HepG2 (cell line): ENCODE data around the gene PPP4C. TPM values are rescaled to one million over a fixed set of nuclear protein-coding genes. Genes with fewer than 3 reads are reported as not detected.

Experiments
- BCL3 ChIP-seq: sonication (generic); formaldehyde crosslinking; IDR thresholded peaks from 2 replicates; pipeline ENCODE4 v1.5.1; 2020; ENCODE audit warnings: mild to moderate bottlenecking, missing genetic modification reagents, moderate library complexity
- CREB1 ChIP-seq, 2 experiments: fragments of 450-650 bp in 1 of 2; IDR thresholded peaks; 2 replicates each; pipeline ENCODE4 v1.6.1; 2016 to 2017; ENCODE audit warnings: control low read depth in 1 of 2, mild to moderate bottlenecking in 1 of 2, missing compliant biosample characterization in 1 of 2, missing genetic modification characterization in 1 of 2
- CSRNP1 ChIP-seq: sonication (generic); formaldehyde crosslinking; IDR thresholded peaks from 2 replicates; pipeline ENCODE4 v1.8.1; 2023; ENCODE audit warnings: mild to moderate bottlenecking, missing genetic modification reagents
- EEA1 ChIP-seq: sonication (generic); formaldehyde crosslinking; IDR thresholded peaks from 2 replicates; pipeline ENCODE4 v1.5.1; 2020; ENCODE audit warnings: mild to moderate bottlenecking, missing genetic modification reagents, borderline replicate concordance
- ELF3 ChIP-seq: IDR thresholded peaks from 2 replicates; pipeline ENCODE4 v1.6.1; 2016; ENCODE audit warnings: missing genetic modification reagents, missing compliant biosample characterization
- HOXA5 ChIP-seq: sonication (generic); formaldehyde crosslinking; IDR thresholded peaks from 2 replicates; pipeline ENCODE4 v1.4.0; 2020; ENCODE audit warnings: missing genetic modification reagents
- NKX3-1 ChIP-seq: sonication (generic); formaldehyde crosslinking; IDR thresholded peaks from 2 replicates; pipeline ENCODE4 v1.5.0; 2020; ENCODE audit warnings: missing genetic modification reagents
- PBX2 ChIP-seq: IDR thresholded peaks from 2 replicates; pipeline ENCODE4 v1.6.1; 2016; ENCODE audit warnings: control low read depth
- PTBP1 ChIP-seq: fragments of 200-400 bp; formaldehyde crosslinking; IDR thresholded peaks from 2 replicates; pipeline ENCODE4 v1.6.1; 2018; ENCODE audit warnings: low read length, low read depth; ENCODE audit not compliant: poor library complexity, severe bottlenecking
- RARA ChIP-seq: IDR thresholded peaks from 2 replicates; pipeline ENCODE4 v1.6.1; 2016; ENCODE audit warnings: missing genetic modification reagents, missing compliant biosample characterization
- RFX3 ChIP-seq: IDR thresholded peaks from 2 replicates; pipeline ENCODE4 v1.6.1; 2016; ENCODE audit warnings: missing biosample characterization, missing genetic modification reagents
- SRSF4 ChIP-seq: fragments of 200-400 bp; formaldehyde crosslinking; IDR thresholded peaks from one replicate; pipeline ENCODE4 v1.6.1; 2018; ENCODE audit warnings: mild to moderate bottlenecking, low read depth, low read length, moderate library complexity; ENCODE audit not compliant: poor library complexity, severe bottlenecking
- U2AF2 ChIP-seq: fragments of 200-400 bp; formaldehyde crosslinking; IDR thresholded peaks from 2 replicates; pipeline ENCODE4 v1.6.1; 2017; ENCODE audit warnings: low read depth, mild to moderate bottlenecking, low read length
- ZC3H4 ChIP-seq: sonication (generic); formaldehyde crosslinking; IDR thresholded peaks from 2 replicates; pipeline ENCODE4 v1.4.0; 2020; ENCODE audit warnings: missing genetic modification reagents, borderline replicate concordance
- ZFP36L2 ChIP-seq: sonication (generic); formaldehyde crosslinking; IDR thresholded peaks from 2 replicates; pipeline ENCODE4 v1.4.0; 2020; ENCODE audit warnings: missing genetic modification reagents
- ZNF160 ChIP-seq: sonication (generic); formaldehyde crosslinking; IDR thresholded peaks from 2 replicates; pipeline ENCODE4 v1.8.0; 2022; ENCODE audit warnings: mild to moderate bottlenecking, inconsistent platforms, missing genetic modification reagents
- ZNF224 ChIP-seq: sonication (generic); formaldehyde crosslinking; IDR thresholded peaks from 2 replicates; pipeline ENCODE4 v1.5.0; 2020; ENCODE audit warnings: mild to moderate bottlenecking, missing genetic modification reagents
- ZNF282 ChIP-seq: fragments of 450-650 bp; IDR thresholded peaks from 2 replicates; pipeline ENCODE4 v1.6.1; 2018; ENCODE audit not compliant: partially characterized antibody
- ZNF629 ChIP-seq: sonication (generic); formaldehyde crosslinking; conservative IDR thresholded peaks from 2 replicates; pipeline ENCODE4 v1.5.0; 2020; ENCODE audit warnings: missing genetic modification reagents
- polyA plus RNA-seq, 8 experiments: library from polyadenylated mRNA; depleted of rRNA in 3 of 8; stranded (reverse) in 7 of 8; unstranded in 1 of 8; fragments of >200 nt; fragmentation: Illumina TruSeq in 4 of 8; extraction: Trizol in 4 of 8; gene quantifications; 2 replicates each; pipeline versions ENCODE4 v1.2.1 to v1.2.3, GENCODE V29; 2011 to 2016; ENCODE audit warnings: low read depth in 4 of 8, missing spikeins in 1 of 8, mixed read lengths in 1 of 8; ENCODE audit not compliant: insufficient read depth in 1 of 8
- total RNA-seq, 5 experiments: library from RNA; depleted of rRNA; stranded (reverse); fragments of >200 nt; fragmentation: Illumina TruSeq; extraction: Trizol; gene quantifications; 2 replicates each; pipeline ENCODE4 v1.2.3, GENCODE V29; 2016; ENCODE audit warnings: low read depth in 1 of 5
- TF ChIP-seq, protein P1 (sequence below): sonication (generic); formaldehyde crosslinking; IDR thresholded peaks from 2 replicates; pipeline ENCODE4 v1.8.0; 2022; ENCODE audit warnings: missing genetic modification reagents, low read depth, mild to moderate bottlenecking, borderline replicate concordance
- TF ChIP-seq, protein P2 (sequence below): sonication (generic); formaldehyde crosslinking; IDR thresholded peaks from 2 replicates; pipeline ENCODE4 v1.8.0; 2022; ENCODE audit warnings: mild to moderate bottlenecking, missing genetic modification reagents, moderate library complexity
- TF ChIP-seq, protein P3 (sequence below): IDR thresholded peaks from 2 replicates; pipeline ENCODE4 v1.6.1; 2016; ENCODE audit warnings: missing biosample characterization, missing genetic modification reagents, low read depth

Gene PPP4C
- total and polyA plus RNA-seq, 2 of the 13 experiments (the other 11 are each of a cell fraction or from before 2014, with no cell fraction given): 176 to 220 TPM

- TF ChIP-seq ZC3H4 (no peak), ZNF629 (CRISPR knock-in tag) (0 out of 2 replicates have a peak, but pooled peaks have one; percentile 40), U2AF2 (no peak), ZNF160 (CRISPR knock-in tag) (peak; percentile 90; the same call in 1 of the 2 replicates), NKX3-1 (CRISPR knock-in tag) (peak; percentile 94), ELF3 (peak; percentile 90), BCL3 (CRISPR knock-in tag) (peak; percentile 84), RARA (peak; percentile 43; the same call in 1 of the 2 replicates), ZNF282 (no peak), HOXA5 (CRISPR knock-in tag) (peak; percentile 82), CREB1 (IDR thresholded peaks at IDR 0.05) (no peak), CREB1 (CRISPR knock-in tag; IDR thresholded peaks at IDR 0.05) (no peak), CSRNP1 (peak; percentile 98), ZFP36L2 (peak; percentile 90; the same call in 1 of the 2 replicates), ZNF224 (peak; percentile 88; the same call in 1 of the 2 replicates), EEA1 (peak; percentile 83), PTBP1 (peak; percentile 86), RFX3 (CRISPR knock-in tag) (peak; percentile 100), SRSF4 (no peak), PBX2 (no peak)
- TF ChIP-seq, protein P1, sequence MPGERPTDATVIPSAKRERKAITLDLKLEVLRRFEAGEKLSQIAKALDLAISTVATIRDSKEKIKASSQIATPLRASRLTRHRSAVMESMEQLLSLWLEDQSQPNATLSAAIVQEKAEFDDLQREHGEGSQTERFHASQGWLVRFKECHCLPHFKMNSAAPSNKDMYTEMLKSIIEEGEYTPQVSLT (CRISPR knock-in tag): no peak; the same call in 1 of the 2 replicates
- TF ChIP-seq, protein P2, sequence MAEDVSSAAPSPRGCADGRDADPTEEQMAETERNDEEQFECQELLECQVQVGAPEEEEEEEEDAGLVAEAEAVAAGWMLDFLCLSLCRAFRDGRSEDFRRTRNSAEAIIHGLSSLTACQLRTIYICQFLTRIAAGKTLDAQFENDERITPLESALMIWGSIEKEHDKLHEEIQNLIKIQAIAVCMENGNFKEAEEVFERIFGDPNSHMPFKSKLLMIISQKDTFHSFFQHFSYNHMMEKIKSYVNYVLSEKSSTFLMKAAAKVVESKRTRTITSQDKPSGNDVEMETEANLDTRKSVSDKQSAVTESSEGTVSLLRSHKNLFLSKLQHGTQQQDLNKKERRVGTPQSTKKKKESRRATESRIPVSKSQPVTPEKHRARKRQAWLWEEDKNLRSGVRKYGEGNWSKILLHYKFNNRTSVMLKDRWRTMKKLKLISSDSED (CRISPR knock-in tag): no peak
- TF ChIP-seq, protein P3, sequence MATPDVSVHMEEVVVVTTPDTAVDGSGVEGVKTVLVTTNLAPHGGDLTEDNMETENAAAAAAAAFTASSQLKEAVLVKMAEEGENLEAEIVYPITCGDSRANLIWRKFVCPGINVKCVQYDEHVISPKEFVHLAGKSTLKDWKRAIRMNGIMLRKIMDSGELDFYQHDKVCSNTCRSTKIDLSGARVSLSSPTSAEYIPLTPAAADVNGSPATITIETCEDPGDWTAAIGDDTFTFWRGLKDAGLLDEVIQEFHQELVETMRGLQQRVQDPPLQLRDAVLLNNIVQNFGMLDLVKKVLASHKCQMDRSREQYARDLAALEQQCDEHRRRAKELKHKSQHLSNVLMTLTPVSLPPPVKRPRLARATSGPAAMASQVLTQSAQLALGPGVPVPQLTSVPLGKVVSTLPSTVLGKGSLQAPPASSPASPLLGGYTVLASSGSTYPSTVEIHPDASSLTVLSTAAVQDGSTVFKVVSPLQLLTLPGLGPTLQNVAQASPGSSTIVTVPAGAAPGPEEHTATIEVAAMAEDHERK (CRISPR knock-in tag): no peak
These were observed 23.0 kb upstream of the PPP4C start (continued) for GRCh38 chr16:30052671-30053372.
